ENCODE measurements around the gene RNASE2.

- TF ChIP-seq, protein P1, sequence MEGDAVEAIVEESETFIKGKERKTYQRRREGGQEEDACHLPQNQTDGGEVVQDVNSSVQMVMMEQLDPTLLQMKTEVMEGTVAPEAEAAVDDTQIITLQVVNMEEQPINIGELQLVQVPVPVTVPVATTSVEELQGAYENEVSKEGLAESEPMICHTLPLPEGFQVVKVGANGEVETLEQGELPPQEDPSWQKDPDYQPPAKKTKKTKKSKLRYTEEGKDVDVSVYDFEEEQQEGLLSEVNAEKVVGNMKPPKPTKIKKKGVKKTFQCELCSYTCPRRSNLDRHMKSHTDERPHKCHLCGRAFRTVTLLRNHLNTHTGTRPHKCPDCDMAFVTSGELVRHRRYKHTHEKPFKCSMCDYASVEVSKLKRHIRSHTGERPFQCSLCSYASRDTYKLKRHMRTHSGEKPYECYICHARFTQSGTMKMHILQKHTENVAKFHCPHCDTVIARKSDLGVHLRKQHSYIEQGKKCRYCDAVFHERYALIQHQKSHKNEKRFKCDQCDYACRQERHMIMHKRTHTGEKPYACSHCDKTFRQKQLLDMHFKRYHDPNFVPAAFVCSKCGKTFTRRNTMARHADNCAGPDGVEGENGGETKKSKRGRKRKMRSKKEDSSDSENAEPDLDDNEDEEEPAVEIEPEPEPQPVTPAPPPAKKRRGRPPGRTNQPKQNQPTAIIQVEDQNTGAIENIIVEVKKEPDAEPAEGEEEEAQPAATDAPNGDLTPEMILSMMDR (IDR thresholded peaks at IDR 0.05) = no peak
- no peak for TF ChIP-seq POLR2A (IDR thresholded peaks at IDR 0.05)
Observed at GRCh38 chr14:20998139-20998538, 42.9 kb downstream of the RNASE2 start.
